HepG2 (cell line): ENCODE results near the gene RIPOR3. TPM values are rescaled to one million over a fixed set of nuclear protein-coding genes. Genes with fewer than 3 reads are reported as not detected.
A peak's percentile ranks its signal among the peaks of the same experiment; 100 is the strongest.

Experiments
- AGO1 ChIP-seq: fragments of 200-400 bp; formaldehyde crosslinking; IDR thresholded peaks from 2 replicates; pipeline ENCODE4 v1.6.1; 2017; ENCODE audit warnings: mild to moderate bottlenecking, low read depth, low read length, moderate library complexity; ENCODE audit not compliant: poor library complexity, severe bottlenecking
- ARID4A ChIP-seq: sonication (generic); formaldehyde crosslinking; IDR thresholded peaks from 2 replicates; pipeline ENCODE4 v1.5.0; 2020; ENCODE audit warnings: mild to moderate bottlenecking, missing genetic modification reagents, borderline replicate concordance
- ARNT ChIP-seq: fragments of 450-650 bp; IDR thresholded peaks from 2 replicates; pipeline ENCODE4 v1.6.1; 2017
- ATF7 ChIP-seq, 2 experiments: fragments of 450-650 bp in 1 of 2; sonication (generic) in 1 of 2; formaldehyde crosslinking in 1 of 2; IDR thresholded peaks; 2 replicates each; pipeline versions ENCODE4 v1.4.0 to v1.6.1; 2016 to 2020; ENCODE audit warnings: antibody characterized with exemption in 1 of 2, mild to moderate bottlenecking in 1 of 2, missing genetic modification reagents in 1 of 2
- CHCHD3 ChIP-seq: sonication (generic); formaldehyde crosslinking; IDR thresholded peaks from 2 replicates; pipeline ENCODE4 v1.8.0; 2022; ENCODE audit warnings: mild to moderate bottlenecking, missing genetic modification reagents, moderate library complexity
- E2F5 ChIP-seq: sonication (generic); formaldehyde crosslinking; conservative IDR thresholded peaks from 2 replicates; pipeline ENCODE4 v1.4.0; 2020; ENCODE audit warnings: missing genetic modification reagents
- EHMT2 ChIP-seq: fragments of 200-600 bp; sonication (generic); IDR thresholded peaks from 2 replicates; pipeline ENCODE4 v1.7.0; 2017; ENCODE audit warnings: antibody characterized with exemption, low read depth, low read length, borderline replicate concordance
- HES4 ChIP-seq: sonication (generic); formaldehyde crosslinking; IDR thresholded peaks from 2 replicates; pipeline ENCODE4 v1.9.0; 2021; ENCODE audit warnings: mild to moderate bottlenecking, missing genetic modification reagents, borderline replicate concordance
- HMGA1 ChIP-seq: sonication (generic); formaldehyde crosslinking; conservative IDR thresholded peaks from 2 replicates; pipeline ENCODE4 v1.4.0; 2020; ENCODE audit warnings: missing genetic modification reagents
- NKX3-1 ChIP-seq: sonication (generic); formaldehyde crosslinking; IDR thresholded peaks from 2 replicates; pipeline ENCODE4 v1.5.0; 2020; ENCODE audit warnings: missing genetic modification reagents
- REPIN1 ChIP-seq: sonication (generic); formaldehyde crosslinking; IDR thresholded peaks from 2 replicates; pipeline ENCODE4 v1.8.0; 2022; ENCODE audit warnings: missing genetic modification reagents, low read depth, mild to moderate bottlenecking, borderline replicate concordance
- SETDB1 ChIP-seq: sonication (generic); formaldehyde crosslinking; IDR thresholded peaks from 2 replicates; pipeline ENCODE4 v1.5.1; 2020; ENCODE audit warnings: missing genetic modification reagents, mild to moderate bottlenecking, borderline replicate concordance
- SNAI1 ChIP-seq: sonication (generic); formaldehyde crosslinking; IDR thresholded peaks from 2 replicates; pipeline ENCODE4 v1.5.0; 2020; ENCODE audit warnings: mild to moderate bottlenecking, missing genetic modification reagents, borderline replicate concordance
- ZMYM3 ChIP-seq: sonication (generic); formaldehyde crosslinking; IDR thresholded peaks from 2 replicates; pipeline ENCODE4 v1.5.1; 2020; ENCODE audit warnings: mild to moderate bottlenecking, missing genetic modification reagents
- ZSCAN20 ChIP-seq: sonication (generic); formaldehyde crosslinking; IDR thresholded peaks from 2 replicates; pipeline ENCODE4 v1.4.0; 2020; ENCODE audit warnings: missing genetic modification reagents, mild to moderate bottlenecking, borderline replicate concordance
- polyA plus RNA-seq, 8 experiments: library from polyadenylated mRNA; depleted of rRNA in 3 of 8; stranded (reverse) in 7 of 8; unstranded in 1 of 8; fragments of >200 nt; fragmentation: Illumina TruSeq in 4 of 8; extraction: Trizol in 4 of 8; gene quantifications; 2 replicates each; pipeline versions ENCODE4 v1.2.1 to v1.2.3, GENCODE V29; 2011 to 2016; ENCODE audit warnings: low read depth in 4 of 8, missing spikeins in 1 of 8, mixed read lengths in 1 of 8; ENCODE audit not compliant: insufficient read depth in 1 of 8
- total RNA-seq, 5 experiments: library from RNA; depleted of rRNA; stranded (reverse); fragments of >200 nt; fragmentation: Illumina TruSeq; extraction: Trizol; gene quantifications; 2 replicates each; pipeline ENCODE4 v1.2.3, GENCODE V29; 2016; ENCODE audit warnings: low read depth in 1 of 5
- TF ChIP-seq, protein P1 (sequence below): sonication (generic); formaldehyde crosslinking; IDR thresholded peaks from 2 replicates; pipeline ENCODE4 v1.4.0; 2020; ENCODE audit warnings: missing genetic modification reagents, borderline replicate concordance
- TF ChIP-seq, protein P2 (sequence below): sonication (generic); formaldehyde crosslinking; IDR thresholded peaks from 2 replicates; pipeline ENCODE4 v1.4.0; 2020; ENCODE audit warnings: mild to moderate bottlenecking, missing genetic modification reagents

RIPOR3 gene
- total and polyA plus RNA-seq, 2 of the 13 experiments (the other 11 are each of a cell fraction or from before 2014, with no cell fraction given): 0.18 TPM; not detected in 1

GRCh38 chr20:50628332-50628731, 63.0 kb downstream of the RIPOR3 start (continued):
- TF ChIP-seq, protein P1, sequence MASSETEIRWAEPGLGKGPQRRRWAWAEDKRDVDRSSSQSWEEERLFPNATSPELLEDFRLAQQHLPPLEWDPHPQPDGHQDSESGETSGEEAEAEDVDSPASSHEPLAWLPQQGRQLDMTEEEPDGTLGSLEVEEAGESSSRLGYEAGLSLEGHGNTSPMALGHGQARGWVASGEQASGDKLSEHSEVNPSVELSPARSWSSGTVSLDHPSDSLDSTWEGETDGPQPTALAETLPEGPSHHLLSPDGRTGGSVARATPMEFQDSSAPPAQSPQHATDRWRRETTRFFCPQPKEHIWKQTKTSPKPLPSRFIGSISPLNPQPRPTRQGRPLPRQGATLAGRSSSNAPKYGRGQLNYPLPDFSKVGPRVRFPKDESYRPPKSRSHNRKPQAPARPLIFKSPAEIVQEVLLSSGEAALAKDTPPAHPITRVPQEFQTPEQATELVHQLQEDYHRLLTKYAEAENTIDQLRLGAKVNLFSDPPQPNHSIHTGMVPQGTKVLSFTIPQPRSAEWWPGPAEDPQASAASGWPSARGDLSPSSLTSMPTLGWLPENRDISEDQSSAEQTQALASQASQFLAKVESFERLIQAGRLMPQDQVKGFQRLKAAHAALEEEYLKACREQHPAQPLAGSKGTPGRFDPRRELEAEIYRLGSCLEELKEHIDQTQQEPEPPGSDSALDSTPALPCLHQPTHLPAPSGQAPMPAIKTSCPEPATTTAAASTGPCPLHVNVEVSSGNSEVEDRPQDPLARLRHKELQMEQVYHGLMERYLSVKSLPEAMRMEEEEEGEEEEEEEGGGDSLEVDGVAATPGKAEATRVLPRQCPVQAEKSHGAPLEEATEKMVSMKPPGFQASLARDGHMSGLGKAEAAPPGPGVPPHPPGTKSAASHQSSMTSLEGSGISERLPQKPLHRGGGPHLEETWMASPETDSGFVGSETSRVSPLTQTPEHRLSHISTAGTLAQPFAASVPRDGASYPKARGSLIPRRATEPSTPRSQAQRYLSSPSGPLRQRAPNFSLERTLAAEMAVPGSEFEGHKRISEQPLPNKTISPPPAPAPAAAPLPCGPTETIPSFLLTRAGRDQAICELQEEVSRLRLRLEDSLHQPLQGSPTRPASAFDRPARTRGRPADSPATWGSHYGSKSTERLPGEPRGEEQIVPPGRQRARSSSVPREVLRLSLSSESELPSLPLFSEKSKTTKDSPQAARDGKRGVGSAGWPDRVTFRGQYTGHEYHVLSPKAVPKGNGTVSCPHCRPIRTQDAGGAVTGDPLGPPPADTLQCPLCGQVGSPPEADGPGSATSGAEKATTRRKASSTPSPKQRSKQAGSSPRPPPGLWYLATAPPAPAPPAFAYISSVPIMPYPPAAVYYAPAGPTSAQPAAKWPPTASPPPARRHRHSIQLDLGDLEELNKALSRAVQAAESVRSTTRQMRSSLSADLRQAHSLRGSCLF (CRISPR knock-in tag): no peak
- 0 out of 2 replicates have a peak, but pooled peaks have one; percentile 26 for TF ChIP-seq ARID4A (CRISPR knock-in tag)
- no peak for TF ChIP-seq E2F5 (CRISPR knock-in tag)
- no peak for TF ChIP-seq AGO1
- no peak for TF ChIP-seq REPIN1 (CRISPR knock-in tag)
- TF ChIP-seq SNAI1 (CRISPR knock-in tag): no peak
- TF ChIP-seq SETDB1 (CRISPR knock-in tag): no peak
- TF ChIP-seq NKX3-1 (CRISPR knock-in tag): no peak
- TF ChIP-seq, protein P2, sequence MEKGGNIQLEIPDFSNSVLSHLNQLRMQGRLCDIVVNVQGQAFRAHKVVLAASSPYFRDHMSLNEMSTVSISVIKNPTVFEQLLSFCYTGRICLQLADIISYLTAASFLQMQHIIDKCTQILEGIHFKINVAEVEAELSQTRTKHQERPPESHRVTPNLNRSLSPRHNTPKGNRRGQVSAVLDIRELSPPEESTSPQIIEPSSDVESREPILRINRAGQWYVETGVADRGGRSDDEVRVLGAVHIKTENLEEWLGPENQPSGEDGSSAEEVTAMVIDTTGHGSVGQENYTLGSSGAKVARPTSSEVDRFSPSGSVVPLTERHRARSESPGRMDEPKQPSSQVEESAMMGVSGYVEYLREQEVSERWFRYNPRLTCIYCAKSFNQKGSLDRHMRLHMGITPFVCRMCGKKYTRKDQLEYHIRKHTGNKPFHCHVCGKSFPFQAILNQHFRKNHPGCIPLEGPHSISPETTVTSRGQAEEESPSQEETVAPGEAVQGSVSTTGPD (CRISPR knock-in tag): no peak
- TF ChIP-seq HMGA1 (CRISPR knock-in tag): no peak
- TF ChIP-seq HES4: no peak
- 0 out of 2 replicates have a peak, but pooled peaks have one; percentile 39 for TF ChIP-seq ZMYM3 (CRISPR knock-in tag)
- no peak for TF ChIP-seq ZSCAN20
- no peak for TF ChIP-seq ATF7 (IDR thresholded peaks at IDR 0.05)
- no peak for TF ChIP-seq ATF7 (CRISPR knock-in tag; IDR thresholded peaks at IDR 0.05)
- no peak for TF ChIP-seq ARNT
- TF ChIP-seq EHMT2: no peak
- TF ChIP-seq CHCHD3 (CRISPR knock-in tag): no peak
